ENCODE results near the gene EFL1. TPM values are rescaled to one million over a fixed set of nuclear protein-coding genes. Genes with fewer than 3 reads are reported as not detected.
A peak's percentile ranks its signal among the peaks of the same experiment; 100 is the strongest.

EFL1 gene
- total and polyA plus RNA-seq, 2 donors (not counting 3 experiments of a cell fraction or from before 2014, with no cell fraction given): 6.6 to 21.9 TPM

DNA sequence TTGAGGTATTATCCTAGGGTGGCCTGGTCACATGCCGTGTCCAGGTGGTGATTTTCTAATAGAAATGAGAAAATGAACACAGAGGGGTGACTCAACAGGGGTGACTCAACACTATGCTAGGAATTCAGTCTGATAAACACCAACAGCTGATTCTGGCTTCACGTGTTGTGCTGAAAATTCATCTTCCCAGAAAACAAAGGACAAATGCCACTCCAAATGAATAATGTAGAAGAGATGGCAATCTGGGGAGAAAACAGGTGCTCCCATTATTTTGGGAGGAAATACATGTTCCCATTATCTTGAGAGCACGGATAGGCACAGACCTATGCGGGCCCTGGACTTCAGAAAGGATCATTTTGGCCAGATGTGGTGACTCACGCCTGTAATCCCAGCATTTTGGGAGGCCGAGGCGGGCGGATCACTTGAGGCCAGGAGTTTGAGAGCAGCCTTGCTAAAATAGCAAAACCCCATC is 115.5 kb downstream of the EFL1 start:
- no peaks in the 10 kb centered on the region for H3K9me1 ChIP-seq (replicated peaks; ENCODE audit: control insufficient read depth, extremely low read depth, insufficient read depth, low read length)
- no peaks in the 10 kb centered on the region for H4K20me1 ChIP-seq (replicated peaks; ENCODE audit: control insufficient read depth, extremely low read depth, insufficient read depth, low read length)
- H2AFZ ChIP-seq (ENCODE audit: low read depth, low read length): peak overlapping the region; percentile 49
- peak overlapping the region; percentile 45 for H3K9ac ChIP-seq (replicated peaks; ENCODE audit: extremely low read depth, insufficient read depth, low read length)
- H3K27me3 ChIP-seq (ENCODE audit: control insufficient read depth in 2 of 2, insufficient read depth in 2 of 2, low read length in 2 of 2): no peaks in the 10 kb centered on the region
- BruUV-seq (replicated peaks): no TSS peak
- peak; percentile 93 for DNase-seq (ENCODE audit: low read depth, low spot score)
- H3K27ac ChIP-seq (ENCODE audit: insufficient read depth, low read depth, low read length): peak overlapping the region; percentile 83
- dilution Hi-C loops (cut with MboI; ENCODE audit: extremely low pct_ligation_motif_present, low sequenced_read_pairs) (no loop called here), intact Hi-C loops (cut with micrococcal nuclease) (loop anchor here (2.0 to 10.0 kb wide), 3 partner anchors 40 to 1152 kb away; partner anchors contain the start of gene MEX3B)
- CTCF ChIA-PET: interaction anchor here (1.4 to 1.8 kb wide), 2 partner anchors 39 to 49 kb away, joined by 3 to 5 read pairs; no protein-coding TSS in a partner anchor
- H3K36me3 ChIP-seq (ENCODE audit: control insufficient read depth in 2 of 2, extremely low read depth in 1 of 2, insufficient read depth in 2 of 2, low read length in 2 of 2): peaks cover 0 to 3% of the 10 kb centered on the region in 2 experiments
- TF ChIP-seq EZH2 (IDR thresholded peaks at IDR 0.05; ENCODE audit: borderline replicate concordance, low read depth, low read length, severe bottlenecking) (no peak), GATA2 (IDR thresholded peaks at IDR 0.05; ENCODE audit: insufficient read depth, insufficient read length, low read depth, low read length) (peak; percentile 67), MAX (IDR thresholded peaks at IDR 0.05; ENCODE audit: insufficient read depth, insufficient read length) (peak; percentile 85), POLR2A (IDR thresholded peaks at IDR 0.05; ENCODE audit: low read depth, low read length) (no peak), POLR2AphosphoS5 (IDR thresholded peaks at IDR 0.05; ENCODE audit: insufficient read depth, low read depth, low read length) (peak; percentile 45), JUN (IDR thresholded peaks at IDR 0.05; ENCODE audit: borderline replicate concordance, insufficient read depth, insufficient read length, low read depth) (peak; percentile 97), FOS (IDR thresholded peaks at IDR 0.05; ENCODE audit: borderline replicate concordance, insufficient read depth, low read length) (peak; percentile 96), MYC (IDR thresholded peaks at IDR 0.05; ENCODE audit: low read depth, low read length) (peak; percentile 22)
- TF ChIP-seq, protein P1, sequence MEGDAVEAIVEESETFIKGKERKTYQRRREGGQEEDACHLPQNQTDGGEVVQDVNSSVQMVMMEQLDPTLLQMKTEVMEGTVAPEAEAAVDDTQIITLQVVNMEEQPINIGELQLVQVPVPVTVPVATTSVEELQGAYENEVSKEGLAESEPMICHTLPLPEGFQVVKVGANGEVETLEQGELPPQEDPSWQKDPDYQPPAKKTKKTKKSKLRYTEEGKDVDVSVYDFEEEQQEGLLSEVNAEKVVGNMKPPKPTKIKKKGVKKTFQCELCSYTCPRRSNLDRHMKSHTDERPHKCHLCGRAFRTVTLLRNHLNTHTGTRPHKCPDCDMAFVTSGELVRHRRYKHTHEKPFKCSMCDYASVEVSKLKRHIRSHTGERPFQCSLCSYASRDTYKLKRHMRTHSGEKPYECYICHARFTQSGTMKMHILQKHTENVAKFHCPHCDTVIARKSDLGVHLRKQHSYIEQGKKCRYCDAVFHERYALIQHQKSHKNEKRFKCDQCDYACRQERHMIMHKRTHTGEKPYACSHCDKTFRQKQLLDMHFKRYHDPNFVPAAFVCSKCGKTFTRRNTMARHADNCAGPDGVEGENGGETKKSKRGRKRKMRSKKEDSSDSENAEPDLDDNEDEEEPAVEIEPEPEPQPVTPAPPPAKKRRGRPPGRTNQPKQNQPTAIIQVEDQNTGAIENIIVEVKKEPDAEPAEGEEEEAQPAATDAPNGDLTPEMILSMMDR (IDR thresholded peaks at IDR 0.05; ENCODE audit: extremely low read depth in 1 of 2, insufficient read depth in 1 of 2, low read depth in 1 of 2, low read length in 2 of 2): no peak
- H3K4me3 ChIP-seq (replicated peaks in 1 of 3; ENCODE audit: insufficient read depth in 1 of 3, low read depth in 1 of 3, low read length in 3 of 3): no peak overlapping the region
- H3K79me2 ChIP-seq (ENCODE audit: control insufficient read depth, insufficient read depth, low read length): no peaks in the 10 kb centered on the region
- H3K9me3 ChIP-seq (replicated peaks; ENCODE audit: control insufficient read depth, insufficient read depth, low read length): no peaks in the 10 kb centered on the region
- FAIRE-seq: peak; percentile 37
- peaks cover 15% of the 10 kb centered on the region for H3K4me1 ChIP-seq (ENCODE audit: control insufficient read depth, extremely low read depth, insufficient read depth, low read length)
- H3K4me2 ChIP-seq (ENCODE audit: insufficient read depth, low read length): peak overlapping the region; percentile 38
- POLR2A ChIA-PET: no interaction called here

Measured in endothelial cell of umbilical vein (primary cell).